H1 (cell line): Measurements from ENCODE around the gene PCDHA10. TPM values are rescaled to one million over a fixed set of nuclear protein-coding genes. Genes with fewer than 3 reads are reported as not detected.

Experiments used
- CTCF ChIA-PET: fragments of 300-600 bp; sonication (Branson Sonifier 250); formaldehyde crosslinking; loops from one replicate; lab custom pipeline; 2021; ENCODE audit not compliant: partially characterized antibody; lab: Charles Lee
- POLR2A ChIA-PET: fragments of 300-600 bp; sonication (Branson Sonifier 250); formaldehyde crosslinking; loops from one replicate; lab custom pipeline; 2021; ENCODE audit warnings: inconsistent platforms; ENCODE audit not compliant: partially characterized antibody; lab: Charles Lee
- DNase-seq, 2 experiments: peaks; one replicate each; pipeline versions ENCODE4 v3.0.0 to v3.0.0-alpha.2; 2010 to 2022; ENCODE audit warnings: low spot score in 2 of 2, low read depth in 1 of 2, mixed read lengths in 1 of 2
- FAIRE-seq: peaks from 2 replicates; lab custom pipeline; 2011; peaks lifted over from hg19 to GRCh38; lab: Jason Lieb, UNC
- H2AFZ ChIP-seq: 2 replicates; pipeline ENCODE4 v1.8.1; 2012; ENCODE audit warnings: low read length, inconsistent platforms
- H2AK5ac ChIP-seq: 2 replicates; pipeline ENCODE4 v1.6.1; 2013; ENCODE audit warnings: low read depth, low read length
- H2BK120ac ChIP-seq: replicated peaks from 2 replicates; pipeline ENCODE3; 2013; ENCODE audit warnings: low read depth, low read length, inconsistent platforms
- H2BK12ac ChIP-seq: 2 replicates; pipeline ENCODE4 v1.6.1; 2013; ENCODE audit warnings: low read depth, low read length
- H2BK15ac ChIP-seq: 2 replicates; pipeline ENCODE4 v1.6.1; 2013; ENCODE audit warnings: low read length
- H2BK20ac ChIP-seq: 2 replicates; pipeline ENCODE4 v1.6.1; 2013; ENCODE audit warnings: low read length
- H2BK5ac ChIP-seq: 2 replicates; pipeline ENCODE4 v1.6.1; 2013; ENCODE audit warnings: low read depth, low read length
- H3K14ac ChIP-seq: 2 replicates; pipeline ENCODE4 v1.6.1; 2013; ENCODE audit warnings: inconsistent platforms; ENCODE audit not compliant: insufficient read length
- H3K18ac ChIP-seq: 2 replicates; pipeline ENCODE4 v1.6.1; 2013; ENCODE audit warnings: low read length; ENCODE audit errors: extremely low read depth
- H3K23ac ChIP-seq: 2 replicates; pipeline ENCODE4 v1.6.1; 2013; ENCODE audit warnings: inconsistent platforms; ENCODE audit not compliant: insufficient read length
- H3K23me2 ChIP-seq: 2 replicates; pipeline ENCODE4 v1.6.1; 2013; ENCODE audit warnings: low read depth, low read length
- H3K27ac ChIP-seq: 2 replicates; pipeline ENCODE4 v1.6.1; 2011; ENCODE audit warnings: low read depth, low read length, inconsistent platforms
- H3K27me3 ChIP-seq, 4 experiments: replicated peaks in 1 of 4; 1 replicate in 1 of 4; 2 replicates in 3 of 4; pipeline versions ENCODE4 v1.6.1 to v1.8.1; 2011 to 2013; ENCODE audit warnings: low read length in 3 of 4, mild to moderate bottlenecking in 3 of 4, inconsistent platforms in 2 of 4, mixed read lengths in 2 of 4, moderate library complexity in 1 of 4; ENCODE audit not compliant: control insufficient read depth in 3 of 4, insufficient read depth in 3 of 4; ENCODE audit errors: extremely low read depth in 1 of 4
- H3K36me3 ChIP-seq, 4 experiments: 2 replicates each; pipeline versions ENCODE4 v1.6.1 to v1.8.1; 2011 to 2013; ENCODE audit warnings: mild to moderate bottlenecking in 4 of 4, low read length in 3 of 4, moderate library complexity in 2 of 4, control low read depth in 1 of 4, inconsistent platforms in 1 of 4; ENCODE audit not compliant: insufficient read depth in 4 of 4, control insufficient read depth in 2 of 4
- H3K4ac ChIP-seq: replicated peaks from 2 replicates; pipeline ENCODE3; 2013; ENCODE audit warnings: low read length, low read depth, mixed read lengths, inconsistent platforms; ENCODE audit not compliant: insufficient read length
- H3K4me1 ChIP-seq, 4 experiments: replicated peaks in 1 of 4; 1 replicate in 1 of 4; 2 replicates in 3 of 4; pipeline versions ENCODE4 v1.6.1 to v1.8.1; 2011 to 2013; ENCODE audit warnings: low read length in 3 of 4, inconsistent platforms in 2 of 4, mixed read lengths in 1 of 4; ENCODE audit not compliant: insufficient read depth in 4 of 4, control insufficient read depth in 3 of 4
- H3K4me2 ChIP-seq, 2 experiments: 2 replicates each; pipeline versions ENCODE4 v1.6.1 to v1.8.1; 2011 to 2013; ENCODE audit warnings: low read depth in 2 of 2, low read length in 2 of 2, control low read depth in 1 of 2, inconsistent platforms in 1 of 2, mild to moderate bottlenecking in 1 of 2; ENCODE audit not compliant: insufficient read depth in 1 of 2
- H3K4me3 ChIP-seq, 4 experiments: fragments of 200-600, 300-600 bp in 1 of 4; sonication (generic), shearing (Covaris generic), sonication (Bioruptor Twin) in 1 of 4; 2 replicates each; pipeline versions ENCODE4 v1.5.1 to v1.8.1; 2011 to 2016; ENCODE audit warnings: low read length in 4 of 4, low read depth in 3 of 4, control low read depth in 2 of 4, inconsistent platforms in 2 of 4, mild to moderate bottlenecking in 2 of 4, mixed read lengths in 1 of 4, moderate library complexity in 1 of 4; ENCODE audit not compliant: insufficient read depth in 2 of 4; ENCODE audit errors: extremely low read depth in 1 of 4
- H3K56ac ChIP-seq: replicated peaks from 2 replicates; pipeline ENCODE3; 2013; ENCODE audit warnings: low read depth, mild to moderate bottlenecking, mixed read lengths, low read length, inconsistent platforms; ENCODE audit not compliant: insufficient read length
- H3K79me1 ChIP-seq: 2 replicates; pipeline ENCODE4 v1.6.1; 2013; ENCODE audit warnings: low read depth, low read length, control low read depth
- H3K79me2 ChIP-seq, 2 experiments: 2 replicates each; pipeline versions ENCODE4 v1.6.1 to v1.8.1; 2012 to 2013; ENCODE audit warnings: low read length in 2 of 2, mild to moderate bottlenecking in 2 of 2, inconsistent platforms in 1 of 2; ENCODE audit not compliant: insufficient read depth in 2 of 2, control insufficient read depth in 1 of 2
- H3K9ac ChIP-seq, 4 experiments: replicated peaks in 1 of 4; 1 replicate in 1 of 4; 2 replicates in 3 of 4; pipeline versions ENCODE4 v1.6.1 to v1.8.1; 2011 to 2013; ENCODE audit warnings: low read depth in 3 of 4, low read length in 3 of 4, control low read depth in 2 of 4, mild to moderate bottlenecking in 2 of 4, moderate library complexity in 2 of 4, inconsistent platforms in 1 of 4; ENCODE audit errors: extremely low read depth in 1 of 4
- H3K9me3 ChIP-seq, 2 experiments: 2 replicates each; pipeline versions ENCODE4 v1.6.1 to v1.8.1; 2012 to 2013; ENCODE audit warnings: mild to moderate bottlenecking in 2 of 2, moderate library complexity in 2 of 2, control low read depth in 1 of 2, inconsistent platforms in 1 of 2, low read depth in 1 of 2, low read length in 1 of 2, mixed read lengths in 1 of 2; ENCODE audit not compliant: insufficient read depth in 2 of 2
- H4K20me1 ChIP-seq, 2 experiments: replicated peaks in 1 of 2; 2 replicates each; pipeline versions ENCODE3 to v1.8.1; 2011 to 2013; ENCODE audit warnings: inconsistent platforms in 2 of 2, low read length in 2 of 2, mild to moderate bottlenecking in 1 of 2; ENCODE audit not compliant: insufficient read depth in 2 of 2, control insufficient read depth in 1 of 2
- H4K5ac ChIP-seq: 2 replicates; pipeline ENCODE4 v1.6.1; 2013; ENCODE audit warnings: low read length, low read depth, mixed read lengths, inconsistent platforms; ENCODE audit not compliant: insufficient read length
- H4K8ac ChIP-seq: 2 replicates; pipeline ENCODE4 v1.8.0; 2013; ENCODE audit warnings: mild to moderate bottlenecking, moderate library complexity, low read length, inconsistent platforms; ENCODE audit not compliant: insufficient read depth; ENCODE audit errors: extremely low read depth
- H4K91ac ChIP-seq: replicated peaks from 2 replicates; pipeline ENCODE3; 2013; ENCODE audit warnings: low read length, mixed read lengths, inconsistent platforms; ENCODE audit not compliant: insufficient read length
- ATF2 ChIP-seq: IDR thresholded peaks from 2 replicates; pipeline ENCODE4 v1.6.1; 2012; ENCODE audit warnings: low read length, inconsistent platforms
- CHD2 ChIP-seq: IDR thresholded peaks from 2 replicates; pipeline ENCODE4 v1.6.1; 2012; ENCODE audit warnings: low read length, improper control_type of control experiment
- EP300 ChIP-seq, 2 experiments: IDR thresholded peaks; 1 replicate in 1 of 2; 2 replicates in 1 of 2; pipeline ENCODE4 v1.6.1; 2011 to 2012; ENCODE audit warnings: low read depth in 2 of 2, low read length in 2 of 2, mild to moderate bottlenecking in 2 of 2, borderline replicate concordance in 1 of 2, inconsistent platforms in 1 of 2, moderate library complexity in 1 of 2
- JUND ChIP-seq: IDR thresholded peaks from 2 replicates; pipeline ENCODE4 v1.6.1; 2011; ENCODE audit warnings: mild to moderate bottlenecking, improper control_type of control experiment, low read length
- MAX ChIP-seq: IDR thresholded peaks from 2 replicates; pipeline ENCODE4 v1.6.1; 2012; ENCODE audit warnings: inconsistent platforms
- SIN3A ChIP-seq, 2 experiments: IDR thresholded peaks in 1 of 2; conservative IDR thresholded peaks in 1 of 2; 2 replicates each; pipeline ENCODE4 v1.6.1; 2011 to 2012; ENCODE audit warnings: low read length in 2 of 2, improper control_type of control experiment in 1 of 2, low read depth in 1 of 2, mild to moderate bottlenecking in 1 of 2
- TAF1 ChIP-seq: IDR thresholded peaks from 2 replicates; pipeline ENCODE4 v1.6.1; 2011; ENCODE audit warnings: mild to moderate bottlenecking, low read depth, low read length
- WGBS, 2 experiments: shearing (Covaris generic) in 1 of 2; methylation state at CpG; one replicate each; pipeline versions ENCODE4 v1.1.6 to v1.1.7; 2013 to 2015; ENCODE audit warnings: low lambda C conversion rate in 2 of 2, mixed read lengths in 2 of 2, inconsistent platforms in 1 of 2, low coverage in 1 of 2, missing lambda C conversion rate in 1 of 2; ENCODE audit not compliant: insufficient replicate concordance in 2 of 2, insufficient coverage in 1 of 2, insufficient read length in 1 of 2; ENCODE audit errors: extremely low coverage in 1 of 2, missing lambda C conversion rate in 1 of 2; 5-methylcytosine and 5-hydroxymethylcytosine counted together
- polyA plus RNA-seq, 7 experiments: library from polyadenylated mRNA; depleted of rRNA in 3 of 7; stranded (reverse) in 5 of 7; unstranded in 2 of 7; fragments of >200 nt in 5 of 7; fragments of 200-250 nt in 2 of 7; gene quantifications; 1 replicate in 5 of 7; 2 replicates in 1 of 7; 4 replicates in 1 of 7; pipeline versions ENCODE4 v1.2.1 to v1.2.3, GENCODE V29; 2011 to 2013; ENCODE audit warnings: missing spikeins in 2 of 7, mixed read lengths in 2 of 7
- total RNA-seq: library from RNA; stranded (reverse); fragmentation: NEBNext Ultra II Directional; extraction: Animal tissue kit (Norgen Biotek cat#: 25700); gene quantifications from 2 replicates; pipeline ENCODE4 v1.2.1, GENCODE V29; 2021

The PCDHA10 gene
- total and polyA plus RNA-seq, 2 of the 8 experiments (the other 6 are each of a cell fraction or from before 2014, with no cell fraction given) = 2.8 to 5.4 TPM

GRCh38 chr5:140875085-140876065 lies 19.7 kb downstream of the PCDHA10 start, which contains the start of gene PCDHA12:
Gene PCDHA12, plus strand, starts transcription at chr5:140875308. Its CDS starts 165 bp downstream, at chr5:140875473.
- DNase-seq (no peak), FAIRE-seq (peak; percentile 76)
- no peak within 1 kb of the TSS for H2BK15ac ChIP-seq
- no peak within 1 kb of the TSS for H3K4ac ChIP-seq
- no peaks in the 10 kb centered on the region; a peak in 2 of 7 replicates for H3K4me1 ChIP-seq
- H3K23ac ChIP-seq = no peak within 1 kb of the TSS
- H2BK20ac ChIP-seq = no peak within 1 kb of the TSS
- H2BK5ac ChIP-seq = no peak within 1 kb of the TSS
- H4K91ac ChIP-seq = no peak within 1 kb of the TSS
- no peak within 1 kb of the TSS for H2BK12ac ChIP-seq
- peaks cover 0 to 9% of the 10 kb centered on the region in 2 experiments; a peak in 1 of 4 replicates for H3K9me3 ChIP-seq
- no peak within 1 kb of the TSS for H2BK120ac ChIP-seq
- no peaks in the 10 kb centered on the region for H3K79me1 ChIP-seq
- no peak within 1 kb of the TSS for H2AFZ ChIP-seq
- peak within 1 kb of the TSS; percentile 55 to 67 (median 65) for H3K4me3 ChIP-seq
- peak within 1 kb of the TSS; percentile 26 to 33 for H3K4me2 ChIP-seq
- no peak within 1 kb of the TSS for H3K14ac ChIP-seq
- peaks cover 0 to 20% (median 0%) of the 10 kb centered on the region in 4 experiments; a peak in 3 of 8 replicates for H3K36me3 ChIP-seq
- no peak within 1 kb of the TSS for H4K5ac ChIP-seq
- no peak within 1 kb of the TSS for H3K27ac ChIP-seq
- no peak within 1 kb of the TSS for H2AK5ac ChIP-seq
- POLR2A ChIA-PET = interaction anchor here (0.7 to 3.6 kb wide), 8 partner anchors 19 to 177 kb away, joined by 3 to 32 read pairs (median 4); partner anchors contain the start of genes PCDHA10, PCDHA6, PCDHAC1 and PCDHAC2
- peak within 1 kb of the TSS; percentile 42 to 65 (median 53); a peak in 6 of 7 replicates for H3K9ac ChIP-seq
- no peak within 1 kb of the TSS; the same call in 1 of the 2 replicates for H3K18ac ChIP-seq
- H4K8ac ChIP-seq = no peak within 1 kb of the TSS
- no peak within 1 kb of the TSS for H3K56ac ChIP-seq
- H3K23me2 ChIP-seq = no peaks in the 10 kb centered on the region
- H4K20me1 ChIP-seq = peaks cover 0 to 3% of the 10 kb centered on the region in 2 experiments
- peaks cover 0 to 19% of the 10 kb centered on the region in 2 experiments; a peak in 2 of 4 replicates for H3K79me2 ChIP-seq
- CTCF ChIA-PET = interaction anchor here (0.6 to 9.3 kb wide), 59 partner anchors 10 to 481 kb away, joined by 3 to 141 read pairs (median 4); partner anchors contain the start of genes PCDHA10, PCDHA4, PCDHA8 and PCDHAC1
- 24% methylated on average over 45 of the region's 47 CpGs; no CpG with 5 or more reads in 1 of the 2 experiments for WGBS, 2 experiments
- H3K27me3 ChIP-seq = no peaks in the 10 kb centered on the region
- TF ChIP-seq ATF2 = no peak
- 0 out of 2 replicates have a peak, but pooled peaks have one; percentile 25 for TF ChIP-seq TAF1
- peak in 1 of 2 experiments; percentile 40; a peak in 1 of 4 replicates for TF ChIP-seq SIN3A (conservative IDR thresholded peaks at IDR 0.05 in 1 of 2, IDR thresholded peaks at IDR 0.05 in 1 of 2; ENCODE audit: low read depth in 1 of 2, low read length in 2 of 2)
- no peak for TF ChIP-seq MAX
- no peak for TF ChIP-seq CHD2
- TF ChIP-seq JUND = no peak
- no peak for TF ChIP-seq EP300 (IDR thresholded peaks at IDR 0.05; ENCODE audit: borderline replicate concordance in 1 of 2, low read depth in 2 of 2, low read length in 2 of 2)
